ENCODE results near the gene DPH2. TPM values are rescaled to one million over a fixed set of nuclear protein-coding genes. Genes with fewer than 3 reads are reported as not detected.

The DPH2 gene
- polyA plus RNA-seq, 1 of the 3 experiments (the other 2 are of a cell fraction): 76.9 TPM

GRCh38 chr1:43934986-43935324 is 34.9 kb upstream of the DPH2 start:
- H3K79me2 ChIP-seq (ENCODE audit: insufficient read depth): no peaks in the 10 kb centered on the region
- no peak overlapping the region for H3K27ac ChIP-seq (ENCODE audit: low read depth in 2 of 2, low read length in 1 of 2)
- no peaks in the 10 kb centered on the region for H3K9me2 ChIP-seq
- peaks cover 0 to 10% of the 10 kb centered on the region in 2 experiments; a peak in 2 of 4 replicates for H3K4me1 ChIP-seq (ENCODE audit: control insufficient read depth in 1 of 2, insufficient read depth in 2 of 2, low read depth in 1 of 2, low read length in 1 of 2)
- no peak overlapping the region; a peak in 1 of 4 replicates for H3K4me3 ChIP-seq (ENCODE audit: low read depth in 2 of 2, low read length in 1 of 2)
- ChIA-PET CTCF (interaction anchor here (0.6 to 15.4 kb wide), 87 partner anchors 10 to 1472 kb away, joined by 3 to 533 read pairs (median 5); partner anchors contain the start of genes CCDC24, DPH2, IPO13 and KDM4A), POLR2A (interaction anchor here (0.6 to 2.8 kb wide), 6 partner anchors 11 to 285 kb away, joined by 3 to 26 read pairs (median 5); partner anchors contain the start of genes KDM4A and ST3GAL3)
- peaks cover 0 to 3% of the 10 kb centered on the region in 2 experiments for H3K36me3 ChIP-seq (replicated peaks in 1 of 2; ENCODE audit: control insufficient read depth in 1 of 2, insufficient read depth in 2 of 2, low read length in 1 of 2)
- no peaks in the 10 kb centered on the region for H4K20me1 ChIP-seq (ENCODE audit: insufficient read depth)
- WGBS (ENCODE audit: low lambda C conversion rate): 45% methylated on average over 4 of the region's 5 CpGs
- H3K4me2 ChIP-seq: no peak overlapping the region
- no peak for DNase-seq
- TF ChIP-seq POLR2AphosphoS5 (IDR thresholded peaks at IDR 0.05; ENCODE audit: low read depth, low read length) (no peak), RXRA (IDR thresholded peaks at IDR 0.05; ENCODE audit: borderline replicate concordance, low read depth) (no peak), USF1 (IDR thresholded peaks at IDR 0.05; ENCODE audit: borderline replicate concordance, low read depth) (no peak), EP300 (IDR thresholded peaks at IDR 0.05; ENCODE audit: borderline replicate concordance in 1 of 2, low read depth in 1 of 2, low read length in 1 of 2) (no peak), TEAD4 (IDR thresholded peaks at IDR 0.05; ENCODE audit: borderline replicate concordance, insufficient read depth) (no peak), RFX5 (IDR thresholded peaks at IDR 0.05; ENCODE audit: low read length) (no peak), NFIC (IDR thresholded peaks at IDR 0.05; ENCODE audit: borderline replicate concordance) (no peak), NRF1 (IDR thresholded peaks at IDR 0.05; ENCODE audit: low read depth, low read length) (0 out of 2 replicates have a peak, but pooled peaks have one; percentile 3)
- H3F3A ChIP-seq (replicated peaks; ENCODE audit: insufficient read depth): no peaks in the 10 kb centered on the region
- no peak overlapping the region for H3K9ac ChIP-seq
- no peaks in the 10 kb centered on the region for H3K9me3 ChIP-seq
- no peak overlapping the region for H2AFZ ChIP-seq (ENCODE audit: low read depth)
- no peaks in the 10 kb centered on the region for H3K27me3 ChIP-seq (ENCODE audit: insufficient read depth)

- Histone ChIP-seq H3K4me2 (peak overlapping the region; percentile 55; the same call in 1 of the 2 replicates), H3K27ac (ENCODE audit: low read depth in 2 of 2, low read length in 1 of 2) (no peak overlapping the region), H3K79me2 (ENCODE audit: insufficient read depth) (no peaks in the 10 kb centered on the region), H2AFZ (ENCODE audit: low read depth) (no peak overlapping the region), H3K9ac (no peak overlapping the region), H3K9me2 (no peaks in the 10 kb centered on the region), H3K9me3 (no peaks in the 10 kb centered on the region), H3K27me3 (ENCODE audit: insufficient read depth) (no peaks in the 10 kb centered on the region), H3K36me3 (replicated peaks in 1 of 2; ENCODE audit: control insufficient read depth in 1 of 2, insufficient read depth in 2 of 2, low read length in 1 of 2) (no peaks in the 10 kb centered on the region), H3K4me1 (ENCODE audit: control insufficient read depth in 1 of 2, insufficient read depth in 2 of 2, low read depth in 1 of 2, low read length in 1 of 2) (peaks cover 0 to 10% of the 10 kb centered on the region in 2 experiments; a peak in 2 of 4 replicates), H4K20me1 (ENCODE audit: insufficient read depth) (no peaks in the 10 kb centered on the region), H3F3A (replicated peaks; ENCODE audit: insufficient read depth) (no peaks in the 10 kb centered on the region), H3K4me3 (ENCODE audit: low read depth in 2 of 2, low read length in 1 of 2) (peak overlapping the region in 1 of 2 experiments; percentile 37; a peak in 2 of 4 replicates)
- ChIA-PET POLR2A (interaction anchor here (1.3 to 2.8 kb wide), 3 partner anchors 10 to 172 kb away, joined by 6 to 26 read pairs (median 10); no protein-coding TSS in a partner anchor), CTCF (interaction anchor here (0.7 to 15.4 kb wide), 40 partner anchors 11 to 709 kb away, joined by 3 to 533 read pairs (median 8); partner anchors contain the start of genes CCDC24, DPH2, IPO13 and KDM4A)
- DNase-seq: no peak
- no peak for TF ChIP-seq GABPA (IDR thresholded peaks at IDR 0.05; ENCODE audit: low read depth)
- TF ChIP-seq MEF2A (IDR thresholded peaks at IDR 0.05; ENCODE audit: borderline replicate concordance, low read depth): no peak
- TF ChIP-seq RXRA (IDR thresholded peaks at IDR 0.05; ENCODE audit: borderline replicate concordance, low read depth): no peak
- no peak for TF ChIP-seq PBX3 (IDR thresholded peaks at IDR 0.05)
- no peak for TF ChIP-seq GATA2 (CRISPR knock-in tag; IDR thresholded peaks at IDR 0.05)
- TF ChIP-seq POLR2AphosphoS5 (IDR thresholded peaks at IDR 0.05; ENCODE audit: low read depth, low read length): no peak
- TF ChIP-seq NFIC (IDR thresholded peaks at IDR 0.05; ENCODE audit: borderline replicate concordance): no peak
- TF ChIP-seq MAX (IDR thresholded peaks at IDR 0.05; ENCODE audit: low read depth): no peak
- no peak for TF ChIP-seq EP300 (IDR thresholded peaks at IDR 0.05; ENCODE audit: borderline replicate concordance in 1 of 2, low read depth in 1 of 2, low read length in 1 of 2)
- no peak for TF ChIP-seq FOSL2 (IDR thresholded peaks at IDR 0.05; ENCODE audit: borderline replicate concordance, low read depth)
- no peak for TF ChIP-seq USF2 (IDR thresholded peaks at IDR 0.05; ENCODE audit: borderline replicate concordance, low read depth, low read length)
- no peak for TF ChIP-seq TEAD4 (IDR thresholded peaks at IDR 0.05; ENCODE audit: borderline replicate concordance, insufficient read depth)
- TF ChIP-seq TCF12 (IDR thresholded peaks at IDR 0.05): no peak
- no peak for TF ChIP-seq JUND (IDR thresholded peaks at IDR 0.05)
- no peak for TF ChIP-seq CTCF (IDR thresholded peaks at IDR 0.05)
- no peak for TF ChIP-seq SIN3A (IDR thresholded peaks at IDR 0.05; ENCODE audit: borderline replicate concordance, low read depth, low read length)
- 79% methylated on average over 9 of the region's 48 CpGs for WGBS (ENCODE audit: low lambda C conversion rate)
Observed at GRCh38 chr1:43935711-43936427, 33.9 kb upstream of the DPH2 start.

Measured in SK-N-SH (cell line).